Measurements from ENCODE around the gene SNRPA. TPM values are rescaled to one million over a fixed set of nuclear protein-coding genes. Genes with fewer than 3 reads are reported as not detected.
A peak's percentile ranks its signal among the peaks of the same experiment; 100 is the strongest.
"Not testable (repeated sequence)": the region's sequence is repeated elsewhere in the genome, so short reads cannot be mapped to it uniquely, and the experiment has no call there.

SNRPA gene
- total RNA-seq, 1 experiment from 2014 or later = 162 TPM

DNA sequence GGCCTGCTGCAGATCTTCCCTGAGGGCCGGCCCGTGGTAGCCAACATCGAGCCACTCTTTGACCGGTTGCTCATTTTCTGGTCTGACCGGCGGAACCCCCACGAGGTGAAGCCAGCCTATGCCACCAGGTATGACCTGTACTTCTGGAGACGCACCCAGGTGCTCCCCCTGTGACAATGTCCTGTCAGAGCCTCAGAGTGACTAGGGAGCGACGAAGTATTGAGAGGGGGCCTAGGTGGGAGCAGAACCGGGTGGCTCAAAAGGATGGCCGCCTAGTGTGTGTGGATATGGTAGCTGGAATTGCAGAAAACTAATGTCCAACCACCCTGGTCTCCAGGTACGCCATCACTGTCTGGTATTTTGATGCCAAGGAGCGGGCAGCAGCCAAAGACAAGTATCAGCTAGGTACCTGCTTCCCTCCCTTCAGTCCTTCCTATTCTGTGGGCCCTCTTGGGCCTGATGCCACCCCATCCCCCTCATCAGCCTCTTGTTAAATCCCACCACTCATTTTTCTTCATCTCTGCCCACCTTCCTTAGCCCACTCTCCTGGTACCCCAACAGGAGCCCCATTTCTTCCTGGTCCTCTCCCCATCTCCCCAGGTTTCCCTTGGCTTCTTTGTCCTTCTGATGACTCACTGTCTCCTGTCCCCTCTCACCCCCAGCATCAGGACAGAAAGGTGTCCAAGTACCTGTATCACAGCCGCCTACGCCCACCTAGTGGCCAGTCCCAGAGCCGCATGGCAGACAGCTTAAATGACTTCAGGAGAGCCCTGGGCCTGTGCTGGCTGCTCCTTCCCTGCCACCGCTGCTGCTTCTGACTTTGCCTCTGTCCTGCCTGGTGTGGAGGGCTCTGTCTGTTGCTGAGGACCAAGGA lies 56.4 kb downstream of the SNRPA start:
- peak; percentile 43 for DNase-seq (ENCODE audit: low spot score)
- in situ Hi-C loops (cut with HindIII; ENCODE audit: low sequenced_read_pairs) = no loop called here

DNA sequence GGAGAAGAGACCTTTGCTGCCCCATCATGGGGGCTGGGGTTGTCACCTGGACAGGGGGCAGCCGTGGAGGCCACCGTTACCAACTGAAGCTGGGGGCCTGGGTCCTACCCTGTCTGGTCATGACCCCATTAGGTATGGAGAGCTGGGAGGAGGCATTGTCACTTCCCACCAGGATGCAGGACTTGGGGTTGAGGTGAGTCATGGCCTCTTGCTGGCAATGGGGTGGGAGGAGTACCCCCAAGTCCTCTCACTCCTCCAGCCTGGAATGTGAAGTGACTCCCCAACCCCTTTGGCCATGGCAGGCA lies 57.0 kb downstream of the SNRPA start:
- in situ Hi-C loops (cut with HindIII; ENCODE audit: low sequenced_read_pairs) = no loop called here
- no peak for DNase-seq (ENCODE audit: low spot score)

DNA sequence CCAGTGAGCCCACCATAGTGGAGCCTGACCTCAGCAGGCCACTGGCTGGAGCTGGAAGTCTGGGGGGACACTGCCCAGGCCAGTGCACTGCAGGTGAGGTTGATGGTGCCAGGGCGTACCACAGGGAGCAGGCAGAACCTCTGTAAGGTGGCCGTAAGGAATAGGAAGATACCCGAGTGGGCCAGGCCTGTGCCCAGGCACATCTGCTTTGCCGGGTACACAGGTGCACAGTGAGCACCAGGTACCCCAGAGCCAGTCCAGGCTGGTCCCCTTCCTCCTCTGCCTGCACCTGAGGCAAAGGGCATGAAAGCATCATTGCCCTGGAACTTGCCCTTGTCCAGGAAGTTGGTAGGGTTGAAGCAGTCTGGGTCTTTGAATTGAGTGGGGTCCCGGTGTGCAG lies 57.5 kb downstream of the SNRPA start:
- DNase-seq (ENCODE audit: low spot score) = no peak
- in situ Hi-C loops (cut with HindIII; ENCODE audit: low sequenced_read_pairs) = no loop called here

DNA sequence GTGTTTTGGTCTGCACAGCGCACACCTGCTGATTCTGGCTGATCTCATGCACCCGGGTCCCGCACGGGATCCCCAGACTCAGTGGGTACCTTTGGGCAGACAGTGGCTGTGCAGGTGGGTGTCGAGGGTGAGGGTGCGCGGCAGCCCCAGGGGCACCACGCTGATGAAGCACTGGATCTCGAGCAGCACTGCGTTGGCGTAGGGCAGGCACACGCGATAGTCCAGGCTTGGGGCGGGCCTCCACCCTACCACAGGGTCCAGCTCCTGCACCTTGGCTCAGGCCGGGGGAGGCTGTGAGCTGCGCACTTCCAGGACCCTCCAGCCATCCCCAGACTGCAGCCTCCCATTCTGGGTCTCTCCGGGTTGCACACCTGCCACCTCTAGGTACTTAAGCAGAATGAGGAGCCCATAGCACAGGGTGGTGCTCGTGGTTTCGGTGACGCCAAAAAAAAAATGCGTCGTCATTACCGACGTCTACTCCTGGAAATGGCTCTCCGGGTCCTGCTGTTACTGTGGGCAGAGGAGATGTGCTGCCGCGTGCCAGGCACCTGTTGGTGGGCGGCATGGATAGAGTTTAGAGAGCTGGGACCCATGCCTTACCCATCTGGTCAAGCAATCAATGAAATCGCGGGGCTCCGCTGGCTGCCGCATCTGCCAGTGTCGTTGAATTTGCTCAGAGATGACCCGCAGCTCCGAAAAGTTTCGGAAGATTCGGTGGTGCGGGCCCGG lies 58.5 kb downstream of the SNRPA start:
- DNase-seq (ENCODE audit: low spot score) = peak; percentile 14
- in situ Hi-C loops (cut with HindIII; ENCODE audit: low sequenced_read_pairs) = no loop called here

DNA sequence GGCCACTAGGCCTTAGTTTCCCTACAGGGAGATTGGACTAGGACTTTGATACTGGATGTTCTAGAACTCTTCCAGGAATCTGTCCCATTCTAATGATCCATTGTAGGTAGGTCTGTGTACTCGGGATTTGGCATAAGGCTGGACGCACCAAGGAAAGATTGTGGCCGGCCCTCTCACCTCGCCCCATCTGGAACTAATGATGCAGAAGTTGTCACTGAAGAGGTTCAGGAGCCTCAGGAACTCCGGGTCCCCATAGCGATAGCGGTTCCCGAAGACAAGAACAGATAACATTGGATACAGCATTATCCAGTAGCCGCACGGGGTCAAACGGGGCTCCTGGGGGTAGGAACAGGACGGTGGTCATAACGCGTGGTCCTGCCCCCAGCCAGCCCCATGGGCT lies 59.2 kb downstream of the SNRPA start:
- in situ Hi-C loops (cut with HindIII; ENCODE audit: low sequenced_read_pairs) = no loop called here
- peak; percentile 13 for DNase-seq (ENCODE audit: low spot score)

DNA sequence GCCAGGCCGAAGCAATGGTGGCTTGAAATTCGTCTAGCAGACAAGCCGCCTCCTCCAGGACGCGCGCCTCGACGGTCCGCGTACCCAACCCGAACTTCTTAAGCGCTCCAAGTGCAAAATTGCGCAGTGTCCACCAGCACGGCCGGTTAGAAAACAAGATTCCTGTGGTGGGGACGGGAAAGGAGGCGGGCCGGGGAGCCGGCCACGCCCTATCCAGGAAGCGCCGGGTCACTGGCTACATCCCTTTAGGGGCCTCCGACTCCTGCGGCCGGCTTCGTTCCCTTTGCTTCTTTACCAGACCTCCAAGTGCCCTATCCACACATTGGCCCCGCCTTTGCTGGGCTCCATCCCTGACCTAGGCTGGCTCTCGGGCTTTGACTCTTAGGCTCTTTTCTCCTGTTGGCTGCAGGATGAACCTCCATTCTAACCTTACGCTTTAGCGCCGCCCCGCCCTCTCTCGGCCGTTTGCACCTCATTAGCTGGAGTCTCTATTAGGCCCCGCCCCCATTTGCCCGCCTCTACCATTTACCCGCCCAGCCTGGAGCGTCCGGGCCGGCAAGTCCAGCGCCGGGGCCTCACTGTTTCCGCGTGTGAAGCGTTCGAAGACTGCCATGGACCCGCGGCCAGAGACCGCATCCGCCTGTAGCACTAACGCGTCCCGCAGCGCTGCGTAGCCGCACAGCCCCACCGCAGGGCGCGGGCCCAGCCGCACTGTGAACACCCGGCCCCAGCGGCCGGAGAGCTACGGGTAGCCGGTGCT lies 59.8 kb downstream of the SNRPA start:
- in situ Hi-C loops (cut with HindIII; ENCODE audit: low sequenced_read_pairs) = not testable (repeated sequence)
- peak; percentile 84 for DNase-seq (ENCODE audit: low spot score)

DNA sequence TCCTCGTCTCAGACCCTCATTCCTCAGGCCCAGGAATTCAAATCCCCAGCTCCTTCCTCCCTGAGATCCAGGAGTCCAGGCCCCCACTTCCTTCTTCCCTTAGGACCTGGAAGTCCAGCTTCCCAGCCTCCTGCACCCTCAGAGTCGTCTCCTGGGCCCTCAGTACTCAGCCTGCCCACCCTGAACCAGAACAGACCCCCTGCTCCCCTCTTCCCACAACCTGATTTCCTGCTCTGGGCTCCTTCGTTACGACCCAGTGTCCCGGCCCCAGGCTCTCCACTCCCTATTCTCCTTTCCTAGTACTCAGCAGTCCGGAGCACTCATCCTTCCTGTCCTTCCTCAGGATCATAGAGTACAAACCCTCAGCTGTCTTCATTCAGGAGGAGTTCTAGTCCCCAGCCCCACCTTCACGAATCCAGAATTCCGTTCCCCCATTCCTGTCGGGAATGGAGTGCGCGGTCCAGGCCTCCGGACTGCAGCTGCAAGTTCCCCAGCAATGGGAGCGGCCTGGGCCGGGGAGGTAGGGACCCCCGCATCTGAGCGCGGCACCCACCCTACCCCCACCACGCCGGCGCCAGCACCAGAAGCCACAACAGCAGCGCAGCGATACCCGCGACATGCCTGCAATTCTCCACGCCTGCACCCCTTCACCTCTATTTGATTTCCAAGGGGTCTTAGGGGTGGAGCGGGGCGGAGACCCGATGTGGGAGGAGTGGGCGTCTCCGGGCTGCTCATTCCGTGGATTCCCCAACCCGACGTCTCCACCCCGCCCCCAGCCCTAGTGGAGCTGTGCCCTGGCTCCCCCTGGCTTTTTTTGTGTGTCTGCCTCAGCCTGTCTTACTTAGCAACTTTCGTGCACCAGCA lies 60.7 kb downstream of the SNRPA start:
- in situ Hi-C loops (cut with HindIII; ENCODE audit: low sequenced_read_pairs) = no loop called here
- peak; percentile 15 for DNase-seq (ENCODE audit: low spot score)

DNA sequence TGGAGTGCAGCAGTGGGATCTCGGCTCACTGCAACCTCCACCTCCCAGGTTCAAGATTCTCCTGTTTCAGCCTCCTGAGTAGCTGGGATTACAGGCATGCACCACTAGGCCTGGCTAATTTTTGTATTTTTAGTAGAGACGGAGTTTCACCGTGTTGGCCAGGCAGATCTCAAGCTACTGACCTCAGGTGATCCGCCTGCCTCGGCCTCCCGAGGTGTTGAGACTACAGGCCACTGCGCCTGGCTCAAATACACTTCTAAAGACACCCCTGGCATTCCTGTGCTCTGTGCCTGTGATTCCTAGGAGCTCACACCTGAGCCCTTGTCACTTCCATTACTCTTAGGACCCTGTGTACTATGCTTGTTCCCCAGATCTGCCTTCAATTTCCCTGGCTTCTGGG lies 61.6 kb downstream of the SNRPA start:
- DNase-seq (ENCODE audit: low spot score); in situ Hi-C loops (cut with HindIII; ENCODE audit: low sequenced_read_pairs): not testable (repeated sequence)

DNA sequence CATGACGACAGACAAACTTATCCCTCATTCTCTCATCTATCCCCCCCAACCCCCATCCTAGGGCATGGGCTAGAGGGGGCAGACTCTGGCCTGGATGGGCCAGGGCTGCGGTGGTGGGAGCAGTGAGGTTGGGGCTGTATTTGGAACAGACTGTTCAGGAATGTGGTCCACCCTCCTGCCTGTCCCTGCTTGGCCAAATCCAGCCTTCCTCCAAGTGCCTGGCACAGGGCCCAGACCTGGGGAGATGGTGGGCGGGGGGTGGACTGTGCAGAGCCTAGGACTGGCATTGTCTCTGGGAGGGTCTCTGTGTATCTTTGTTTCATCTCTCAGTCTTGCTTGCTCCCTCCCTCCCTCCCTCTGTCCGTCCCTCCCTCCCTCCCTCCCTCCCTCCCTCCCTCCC lies 62.2 kb downstream of the SNRPA start:
- in situ Hi-C loops (cut with HindIII; ENCODE audit: low sequenced_read_pairs) = no loop called here
- DNase-seq (ENCODE audit: low spot score) = no peak

Other genes with a start within 250 kb of the SNRPA start
- gene SHKBP1, start 174.3 kb upstream of the SNRPA start, total RNA-seq (2014; rRNA removed; shearing (Covaris generic)) = 74.5 and 115 TPM in 2 replicates
- 54.8 and 64.4 TPM in 2 replicates for gene LTBP4, start 149.8 kb upstream of the SNRPA start, total RNA-seq (2014; rRNA removed; shearing (Covaris generic))
- gene NUMBL, start 60.6 kb upstream of the SNRPA start, total RNA-seq (2014; rRNA removed; shearing (Covaris generic)) = 18.5 and 25.1 TPM in 2 replicates
- 58.6 and 59.5 TPM in 2 replicates for gene COQ8B, start 34.3 kb upstream of the SNRPA start, total RNA-seq (2014; rRNA removed; shearing (Covaris generic))
- gene ITPKC, start 34.1 kb upstream of the SNRPA start, total RNA-seq (2014; rRNA removed; shearing (Covaris generic)) = 14.3 and 24.4 TPM in 2 replicates
- gene ACTMAP, start 726 bp upstream of the SNRPA start, total RNA-seq (2014; rRNA removed; shearing (Covaris generic)) = 3.3 and 6.8 TPM in 2 replicates
- 3.8 TPM in 1 of 2 replicates, not detected in the other for gene MIA, start 24.3 kb downstream of the SNRPA start, total RNA-seq (2014; rRNA removed; shearing (Covaris generic))
- 8.2 and 20.8 TPM in 2 replicates for gene RAB4B, start 27.0 kb downstream of the SNRPA start, total RNA-seq (2014; rRNA removed; shearing (Covaris generic))
- 113 and 117 TPM in 2 replicates for gene EGLN2, start 48.0 kb downstream of the SNRPA start, total RNA-seq (2014; rRNA removed; shearing (Covaris generic))
- not detected in 2 replicates for gene CYP2A6, start 99.2 kb downstream of the SNRPA start, total RNA-seq (2014; rRNA removed; shearing (Covaris generic))
- not detected in 2 replicates for gene CYP2A7, start 131.0 kb downstream of the SNRPA start, total RNA-seq (2014; rRNA removed; shearing (Covaris generic))
- not detected in 2 replicates for gene CYP2B6, start 240.1 kb downstream of the SNRPA start, total RNA-seq (2014; rRNA removed; shearing (Covaris generic))